Osteoblast (primary cell): ENCODE results near the gene ANXA9. TPM values are rescaled to one million over a fixed set of nuclear protein-coding genes. Genes with fewer than 3 reads are reported as not detected.

ENCODE experiments used
- DNase-seq: peaks from one replicate; pipeline ENCODE4 v3.0.0; 2011; ENCODE audit warnings: low spot score, mixed read lengths; ENCODE audit not compliant: insufficient read length; ENCODE audit errors: missing footprints
- H2AFZ ChIP-seq: 2 replicates; pipeline ENCODE4 v1.6.0; 2011; ENCODE audit warnings: mild to moderate bottlenecking, low read length
- H3K27ac ChIP-seq: 2 replicates; pipeline ENCODE4 v1.5.1; 2011; ENCODE audit warnings: mild to moderate bottlenecking, low read depth, low read length, moderate library complexity
- H3K27me3 ChIP-seq: 2 replicates; pipeline ENCODE4 v1.6.0; 2012; ENCODE audit warnings: mild to moderate bottlenecking, control low read depth, inconsistent platforms, low read length, moderate library complexity; ENCODE audit not compliant: insufficient read depth
- H3K36me3 ChIP-seq: 2 replicates; pipeline ENCODE4 v1.5.1; 2011; ENCODE audit warnings: mild to moderate bottlenecking, low read length, control low read depth, moderate library complexity; ENCODE audit not compliant: insufficient read depth
- H3K4me1 ChIP-seq: 2 replicates; pipeline ENCODE4 v1.5.1; 2011; ENCODE audit warnings: mild to moderate bottlenecking, low read length, control low read depth, moderate library complexity; ENCODE audit not compliant: insufficient read depth
- H3K4me2 ChIP-seq: 2 replicates; pipeline ENCODE4 v1.6.0; 2011; ENCODE audit warnings: mild to moderate bottlenecking, low read length; ENCODE audit not compliant: insufficient read depth
- H3K4me3 ChIP-seq: fragments of 200-600 bp; sonication (generic); 3 replicates; pipeline ENCODE4 v1.5.1; 2012; ENCODE audit warnings: mild to moderate bottlenecking, low read length, inconsistent platforms; ENCODE audit not compliant: insufficient read depth
- H3K79me2 ChIP-seq: 2 replicates; pipeline ENCODE4 v1.6.0; 2012; ENCODE audit warnings: mild to moderate bottlenecking, low read length, control low read depth, inconsistent platforms; ENCODE audit not compliant: insufficient read depth
- H3K9me3 ChIP-seq: 2 replicates; pipeline ENCODE4 v1.5.1; 2011; ENCODE audit warnings: low read depth, low read length, control low read depth
- H4K20me1 ChIP-seq: 2 replicates; pipeline ENCODE4 v1.6.0; 2012; ENCODE audit warnings: mild to moderate bottlenecking, low read length, control low read depth; ENCODE audit not compliant: insufficient read depth
- total RNA-seq: library from RNA; depleted of rRNA; stranded (reverse); fragments of >200 nt; gene quantifications from 2 replicates; pipeline ENCODE4 v1.2.3, GENCODE V29; 2012
- TF ChIP-seq, protein P1 (sequence below): IDR thresholded peaks from 2 replicates; pipeline ENCODE4 v1.5.1; 2011; ENCODE audit warnings: mild to moderate bottlenecking, low read depth, low read length, moderate library complexity; ENCODE audit errors: extremely low read depth

The ANXA9 gene
- total RNA-seq, 1 donor = under 0.01 TPM

GRCh38 chr1:151024540-151025146 lies 42.6 kb downstream of the ANXA9 start:
- Histone ChIP-seq H4K20me1 (no peaks in the 10 kb centered on the region), H3K27me3 (no peaks in the 10 kb centered on the region), H3K36me3 (peaks cover 28% of the 10 kb centered on the region), H3K4me2 (no peak overlapping the region), H3K9me3 (no peaks in the 10 kb centered on the region), H3K4me3 (no peak overlapping the region), H3K4me1 (no peaks in the 10 kb centered on the region), H2AFZ (no peak overlapping the region), H3K27ac (no peak overlapping the region), H3K79me2 (no peaks in the 10 kb centered on the region)
- DNase-seq = peak; percentile 88
- TF ChIP-seq, protein P1, sequence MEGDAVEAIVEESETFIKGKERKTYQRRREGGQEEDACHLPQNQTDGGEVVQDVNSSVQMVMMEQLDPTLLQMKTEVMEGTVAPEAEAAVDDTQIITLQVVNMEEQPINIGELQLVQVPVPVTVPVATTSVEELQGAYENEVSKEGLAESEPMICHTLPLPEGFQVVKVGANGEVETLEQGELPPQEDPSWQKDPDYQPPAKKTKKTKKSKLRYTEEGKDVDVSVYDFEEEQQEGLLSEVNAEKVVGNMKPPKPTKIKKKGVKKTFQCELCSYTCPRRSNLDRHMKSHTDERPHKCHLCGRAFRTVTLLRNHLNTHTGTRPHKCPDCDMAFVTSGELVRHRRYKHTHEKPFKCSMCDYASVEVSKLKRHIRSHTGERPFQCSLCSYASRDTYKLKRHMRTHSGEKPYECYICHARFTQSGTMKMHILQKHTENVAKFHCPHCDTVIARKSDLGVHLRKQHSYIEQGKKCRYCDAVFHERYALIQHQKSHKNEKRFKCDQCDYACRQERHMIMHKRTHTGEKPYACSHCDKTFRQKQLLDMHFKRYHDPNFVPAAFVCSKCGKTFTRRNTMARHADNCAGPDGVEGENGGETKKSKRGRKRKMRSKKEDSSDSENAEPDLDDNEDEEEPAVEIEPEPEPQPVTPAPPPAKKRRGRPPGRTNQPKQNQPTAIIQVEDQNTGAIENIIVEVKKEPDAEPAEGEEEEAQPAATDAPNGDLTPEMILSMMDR = peak; percentile 81

DNA sequence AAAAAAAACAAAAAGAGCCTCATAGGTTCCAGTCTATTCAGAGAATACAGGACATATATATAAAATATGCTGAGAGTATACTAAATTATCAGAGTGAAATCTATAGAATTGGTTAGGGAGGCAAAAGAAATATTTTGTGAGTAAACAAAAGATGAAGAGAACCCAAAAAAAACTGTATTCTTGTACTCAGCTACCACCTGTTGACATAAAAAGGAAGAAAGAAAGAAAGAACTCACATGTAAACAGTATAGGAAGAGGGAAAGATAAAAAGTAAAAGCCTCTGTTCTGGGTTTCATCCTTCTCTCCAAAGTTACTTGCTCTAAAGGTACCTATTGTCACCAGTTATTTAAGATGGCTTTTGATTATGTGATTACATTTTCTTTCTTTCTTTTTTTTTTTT lies 44.4 kb downstream of the ANXA9 start:
- no peaks in the 10 kb centered on the region for H3K79me2 ChIP-seq
- no peak overlapping the region for H3K4me2 ChIP-seq
- H3K4me3 ChIP-seq = no peak overlapping the region
- TF ChIP-seq, protein P1 = no peak
- DNase-seq = no peak
- H2AFZ ChIP-seq = no peak overlapping the region
- H3K36me3 ChIP-seq = peaks cover 36% of the 10 kb centered on the region
- no peaks in the 10 kb centered on the region for H3K4me1 ChIP-seq
- no peak overlapping the region for H3K27ac ChIP-seq
- H4K20me1 ChIP-seq = no peaks in the 10 kb centered on the region
- no peaks in the 10 kb centered on the region for H3K27me3 ChIP-seq
- H3K9me3 ChIP-seq = no peaks in the 10 kb centered on the region

DNA sequence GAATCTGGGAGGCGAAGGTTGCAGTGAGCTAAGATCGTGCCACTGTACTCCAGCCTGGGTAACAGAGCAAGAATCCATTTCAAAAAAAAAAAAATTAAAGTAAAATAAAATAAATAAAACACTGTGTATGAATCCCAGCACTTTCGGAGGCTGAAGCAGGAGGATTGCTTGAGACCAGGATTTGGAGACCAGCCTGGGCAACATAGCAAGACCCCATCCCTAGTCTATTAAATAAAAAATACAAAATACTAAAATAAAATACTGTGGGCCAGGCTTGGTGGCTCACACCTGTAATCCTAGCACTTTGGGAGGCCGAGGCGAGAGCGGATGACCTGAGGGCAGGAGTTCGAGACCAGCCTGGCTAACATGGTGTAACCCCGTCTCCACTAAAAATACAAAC lies 50.1 kb downstream of the ANXA9 start:
- DNase-seq = no peak
- Histone ChIP-seq H3K4me1 (peaks cover 4% of the 10 kb centered on the region), H3K4me2 (no peak overlapping the region), H4K20me1 (no peaks in the 10 kb centered on the region), H3K9me3 (no peaks in the 10 kb centered on the region), H2AFZ (no peak overlapping the region), H3K4me3 (no peak overlapping the region), H3K79me2 (no peaks in the 10 kb centered on the region), H3K27ac (no peak overlapping the region), H3K36me3 (peaks cover 38% of the 10 kb centered on the region), H3K27me3 (no peaks in the 10 kb centered on the region)
- TF ChIP-seq, protein P1 = no peak

GRCh38 chr1:151035167-151035566 lies 53.1 kb downstream of the ANXA9 start:
- no peak overlapping the region for H2AFZ ChIP-seq
- DNase-seq = no peak
- TF ChIP-seq, protein P1 = no peak
- peaks cover 28% of the 10 kb centered on the region for H3K36me3 ChIP-seq
- no peaks in the 10 kb centered on the region for H4K20me1 ChIP-seq
- no peaks in the 10 kb centered on the region for H3K79me2 ChIP-seq
- H3K27me3 ChIP-seq = no peaks in the 10 kb centered on the region
- H3K27ac ChIP-seq = no peak overlapping the region
- peaks cover 4% of the 10 kb centered on the region for H3K4me1 ChIP-seq
- H3K9me3 ChIP-seq = no peaks in the 10 kb centered on the region
- H3K4me2 ChIP-seq = no peak overlapping the region
- no peak overlapping the region for H3K4me3 ChIP-seq
